A549 (cell line): Measurements from ENCODE around the gene MYH8. TPM values are rescaled to one million over a fixed set of nuclear protein-coding genes. Genes with fewer than 3 reads are reported as not detected.

Source experiments
- ATAC-seq, 2 experiments: fragments of 200-7000 bp in 1 of 2; fragments of >200 bp in 1 of 2; cut with Nextera tagmentation in 1 of 2; cut with Tn5 transposase in 1 of 2; 3 replicates each; pipeline versions ENCODE4 v1.8.0 to v1.9.1; 2018 to 2020; ENCODE audit warnings: mild to moderate bottlenecking in 1 of 2, moderate library complexity in 1 of 2
- CTCF ChIA-PET: fragments of 300-600 bp; sonication (Branson Sonifier 250); formaldehyde crosslinking; extraction: SDS; loops from one replicate; lab custom pipeline; 2021; ENCODE audit warnings: antibody characterized with exemption, inconsistent platforms; lab: Yijun Ruan, JAX
- POLR2A ChIA-PET: fragments of 350-600 bp; formaldehyde crosslinking; extraction: SDS; loops from one replicate; lab custom pipeline; 2021; ENCODE audit warnings: antibody characterized with exemption, inconsistent platforms; lab: Yijun Ruan, JAX
- DNase-seq, 2 experiments: peaks; one replicate each; pipeline versions ENCODE4 v3.0.0 to v3.0.0-alpha.2; 2011 to 2016; ENCODE audit warnings: low read depth in 1 of 2, low spot score in 1 of 2
- FAIRE-seq: peaks from 2 replicates; lab custom pipeline; 2011; peaks lifted over from hg19 to GRCh38; lab: Jason Lieb, UNC
- H3K27ac ChIP-seq, 2 experiments: fragments of >200 bp; sonication (Bioruptor Twin); formaldehyde crosslinking; 3 replicates each; pipeline ENCODE4 v1.5.1; 2016 to 2017
- H3K4me1 ChIP-seq: fragments of >200 bp; sonication (Bioruptor Twin); formaldehyde crosslinking; 3 replicates; pipeline ENCODE4 v1.6.1; 2016
- H3K4me2 ChIP-seq: fragments of >200 bp; sonication (Bioruptor Twin); formaldehyde crosslinking; 3 replicates; pipeline ENCODE4 v1.6.1; 2016
- H3K4me3 ChIP-seq: fragments of >200 bp; sonication (Bioruptor Twin); formaldehyde crosslinking; 3 replicates; pipeline ENCODE4 v1.5.1; 2016
- H3K9me3 ChIP-seq: fragments of >200 bp; sonication (Bioruptor Twin); formaldehyde crosslinking; 3 replicates; pipeline ENCODE4 v1.6.1; 2016
- CBX8 ChIP-seq: fragments of 200-600 bp; sonication (generic); IDR thresholded peaks from 2 replicates; pipeline ENCODE4 v1.6.1; 2016
- CEBPB ChIP-seq, 2 experiments: fragments of >200 bp in 1 of 2; sonication (Bioruptor Twin) in 1 of 2; formaldehyde crosslinking in 1 of 2; IDR thresholded peaks; 2 replicates each; pipeline ENCODE4 v1.6.1; 2012 to 2016
- CHD2 ChIP-seq: fragments of 150-350 bp; IDR thresholded peaks from 2 replicates; pipeline ENCODE4 v1.6.1; 2014; ENCODE audit warnings: low read length; ENCODE audit not compliant: partially characterized antibody
- CHD4 ChIP-seq: fragments of 200-600 bp; sonication (generic); IDR thresholded peaks from 2 replicates; pipeline ENCODE4 v1.6.1; 2016; ENCODE audit warnings: antibody characterized with exemption, mild to moderate bottlenecking, borderline replicate concordance
- EHF ChIP-seq: fragments of 250-450 bp; sonication (Bioruptor Pico); IDR thresholded peaks from 2 replicates; pipeline ENCODE4 v1.5.0; 2020; ENCODE audit warnings: mild to moderate bottlenecking
- FOSB ChIP-seq: fragments of 250-450 bp; sonication (Bioruptor Pico); IDR thresholded peaks from 2 replicates; pipeline ENCODE4 v1.5.0; 2020; ENCODE audit warnings: mild to moderate bottlenecking, moderate library complexity
- FOXS1 ChIP-seq: fragments of 250-450 bp; sonication (Bioruptor Pico); IDR thresholded peaks from 2 replicates; pipeline ENCODE4 v1.5.0; 2020; ENCODE audit warnings: mild to moderate bottlenecking, moderate library complexity
- HOXB5 ChIP-seq: fragments of 250-450 bp; sonication (Bioruptor Pico); IDR thresholded peaks from 2 replicates; pipeline ENCODE4 v1.5.0; 2020; ENCODE audit warnings: mild to moderate bottlenecking, moderate library complexity
- JUN ChIP-seq, 2 experiments: fragments of >200 bp; sonication (Bioruptor Twin); formaldehyde crosslinking; IDR thresholded peaks; 2 replicates in 1 of 2; 3 replicates in 1 of 2; pipeline ENCODE4 v1.6.1; 2016 to 2017
- JUNB ChIP-seq: fragments of >200 bp; sonication (Bioruptor Twin); formaldehyde crosslinking; IDR thresholded peaks from 2 replicates; pipeline ENCODE4 v1.6.1; 2016
- KDM1A ChIP-seq: fragments of 200-600 bp; sonication (generic); IDR thresholded peaks from 2 replicates; pipeline ENCODE4 v1.6.1; 2016; ENCODE audit warnings: low read depth, mild to moderate bottlenecking
- KDM5A ChIP-seq: fragments of 200-600 bp; sonication (generic); IDR thresholded peaks from 2 replicates; pipeline ENCODE4 v1.6.1; 2016; ENCODE audit warnings: antibody characterized with exemption, mild to moderate bottlenecking
- MAFK ChIP-seq: fragments of 450-650 bp; IDR thresholded peaks from 2 replicates; pipeline ENCODE4 v1.6.1; 2014; ENCODE audit not compliant: partially characterized antibody
- MYC ChIP-seq: IDR thresholded peaks from 2 replicates; pipeline ENCODE4 v1.6.1; 2012; ENCODE audit warnings: mild to moderate bottlenecking, inconsistent platforms, low read length, improper control_type of control experiment, borderline replicate concordance
- PHF8 ChIP-seq: fragments of 200-600 bp; sonication (generic); IDR thresholded peaks from 2 replicates; pipeline ENCODE4 v1.6.1; 2016; ENCODE audit warnings: low read depth, mild to moderate bottlenecking, antibody characterized with exemption, moderate library complexity, borderline replicate concordance
- POLR2A ChIP-seq: IDR thresholded peaks from 2 replicates; pipeline ENCODE4 v1.6.1; 2012; ENCODE audit warnings: mild to moderate bottlenecking, low read length
- POLR2AphosphoS2 ChIP-seq: conservative IDR thresholded peaks from 2 replicates; pipeline ENCODE4 v1.6.1; 2012; ENCODE audit warnings: low read length, improper control_type of control experiment, inconsistent platforms
- SREBF2 ChIP-seq: fragments of 450-650 bp; IDR thresholded peaks from 2 replicates; pipeline ENCODE4 v1.6.1; 2014; ENCODE audit warnings: mild to moderate bottlenecking, moderate library complexity
- TFCP2L1 ChIP-seq: fragments of 250-450 bp; sonication (Bioruptor Pico); IDR thresholded peaks from 2 replicates; pipeline ENCODE4 v1.5.0; 2021; ENCODE audit warnings: mild to moderate bottlenecking
- ZC3H11A ChIP-seq: fragments of 450-650 bp; IDR thresholded peaks from 2 replicates; pipeline ENCODE4 v1.6.1; 2014; ENCODE audit warnings: antibody characterized with exemption, mild to moderate bottlenecking
- ZFP36 ChIP-seq: fragments of 450-650 bp; IDR thresholded peaks from 2 replicates; pipeline ENCODE4 v1.6.1; 2014; ENCODE audit warnings: borderline replicate concordance; ENCODE audit not compliant: partially characterized antibody
- ZNF302 ChIP-seq: fragments of 250-450 bp; sonication (Bioruptor Pico); IDR thresholded peaks from 2 replicates; pipeline ENCODE4 v1.9.0; 2021; ENCODE audit warnings: inconsistent platforms, mild to moderate bottlenecking, moderate library complexity
- WGBS: methylation state at CpG from one replicate; pipeline ENCODE4 v1.1.6; 2017; ENCODE audit errors: missing lambda C conversion rate; 5-methylcytosine and 5-hydroxymethylcytosine counted together
- polyA plus RNA-seq, 4 experiments: library from polyadenylated mRNA; depleted of rRNA in 3 of 4; stranded (reverse); fragments of >200 nt; fragmentation: RNase III in 1 of 4; extraction: RNeasy Plus Mini Kit Qiagen cat#74134 plus additional on column Dnase treatment in 1 of 4; gene quantifications; 2 replicates in 3 of 4; 3 replicates in 1 of 4; pipeline ENCODE4 v1.2.3, GENCODE V29; 2011 to 2017
- TF ChIP-seq, protein P1 (sequence below): fragments of 150-350 bp; IDR thresholded peaks from 2 replicates; pipeline ENCODE4 v1.6.1; 2014; ENCODE audit warnings: low read depth, mild to moderate bottlenecking, low read length
- TF ChIP-seq, protein P2 (sequence below): fragments of >200 bp; sonication (Bioruptor Twin); formaldehyde crosslinking; IDR thresholded peaks from 3 replicates; pipeline ENCODE4 v1.6.1; 2016
- TF ChIP-seq, protein P3 (sequence below): fragments of 250-450 bp; sonication (Bioruptor Pico); IDR thresholded peaks from 2 replicates; pipeline ENCODE4 v1.5.0; 2020; ENCODE audit warnings: low read depth, mild to moderate bottlenecking, moderate library complexity
- TF ChIP-seq, protein P4 (sequence below): fragments of 200-600 bp; sonication (generic); IDR thresholded peaks from 2 replicates; pipeline ENCODE4 v1.6.1; 2016; ENCODE audit warnings: antibody characterized with exemption, mild to moderate bottlenecking, moderate library complexity
- TF ChIP-seq, protein P5 (sequence below): fragments of 450-650 bp; IDR thresholded peaks from 2 replicates; pipeline ENCODE4 v1.6.1; 2014; ENCODE audit warnings: antibody characterized with exemption

The MYH8 gene
- polyA plus RNA-seq, 2 of the 4 experiments (the other 2 are of a cell fraction): not detected

DNA sequence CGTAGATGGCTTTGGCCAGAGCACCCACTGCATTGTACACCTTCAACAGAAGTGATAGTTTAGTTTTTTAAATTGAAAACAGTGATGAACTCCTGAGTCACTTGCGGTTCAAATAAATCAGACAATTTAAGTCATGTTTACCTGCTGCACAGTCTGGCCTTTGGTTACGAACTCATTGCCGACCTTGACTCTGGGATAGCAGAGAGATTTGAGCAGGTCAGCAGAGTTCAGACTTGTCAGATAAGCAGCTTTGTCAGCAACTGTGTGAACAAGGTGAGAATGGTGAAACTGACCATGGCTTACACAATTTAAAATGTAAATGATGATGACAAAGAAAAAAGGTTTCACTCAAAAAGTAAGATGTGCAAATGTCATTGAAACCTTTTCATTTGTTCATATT lies 38.3 kb upstream of the MYH8 start:
- no peak for FAIRE-seq
- H3K4me1 ChIP-seq: no peaks in the 10 kb centered on the region
- ChIA-PET POLR2A (no interaction called here), CTCF (no interaction called here)
- no peak for ATAC-seq
- TF ChIP-seq CHD2 (no peak), HOXB5 (CRISPR knock-in tag) (no peak), POLR2A (no peak), CHD4 (no peak), POLR2AphosphoS2 (no peak), PHF8 (no peak), MAFK (no peak), FOSB (no peak), CBX8 (no peak), KDM5A (no peak)
- TF ChIP-seq, protein P1, sequence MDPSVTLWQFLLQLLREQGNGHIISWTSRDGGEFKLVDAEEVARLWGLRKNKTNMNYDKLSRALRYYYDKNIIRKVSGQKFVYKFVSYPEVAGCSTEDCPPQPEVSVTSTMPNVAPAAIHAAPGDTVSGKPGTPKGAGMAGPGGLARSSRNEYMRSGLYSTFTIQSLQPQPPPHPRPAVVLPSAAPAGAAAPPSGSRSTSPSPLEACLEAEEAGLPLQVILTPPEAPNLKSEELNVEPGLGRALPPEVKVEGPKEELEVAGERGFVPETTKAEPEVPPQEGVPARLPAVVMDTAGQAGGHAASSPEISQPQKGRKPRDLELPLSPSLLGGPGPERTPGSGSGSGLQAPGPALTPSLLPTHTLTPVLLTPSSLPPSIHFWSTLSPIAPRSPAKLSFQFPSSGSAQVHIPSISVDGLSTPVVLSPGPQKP: no peak
- TF ChIP-seq, protein P2, sequence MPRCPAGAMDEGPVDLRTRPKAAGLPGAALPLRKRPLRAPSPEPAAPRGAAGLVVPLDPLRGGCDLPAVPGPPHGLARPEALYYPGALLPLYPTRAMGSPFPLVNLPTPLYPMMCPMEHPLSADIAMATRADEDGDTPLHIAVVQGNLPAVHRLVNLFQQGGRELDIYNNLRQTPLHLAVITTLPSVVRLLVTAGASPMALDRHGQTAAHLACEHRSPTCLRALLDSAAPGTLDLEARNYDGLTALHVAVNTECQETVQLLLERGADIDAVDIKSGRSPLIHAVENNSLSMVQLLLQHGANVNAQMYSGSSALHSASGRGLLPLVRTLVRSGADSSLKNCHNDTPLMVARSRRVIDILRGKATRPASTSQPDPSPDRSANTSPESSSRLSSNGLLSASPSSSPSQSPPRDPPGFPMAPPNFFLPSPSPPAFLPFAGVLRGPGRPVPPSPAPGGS: no peak
- no peak overlapping the region for H3K4me2 ChIP-seq
- no peaks in the 10 kb centered on the region for H3K9me3 ChIP-seq
- no peak for DNase-seq
- 14% methylated on average over 4 of the region's 4 CpGs for whole genome bisulfite sequencing
- no peak overlapping the region for H3K4me3 ChIP-seq
- no peak overlapping the region for H3K27ac ChIP-seq

DNA sequence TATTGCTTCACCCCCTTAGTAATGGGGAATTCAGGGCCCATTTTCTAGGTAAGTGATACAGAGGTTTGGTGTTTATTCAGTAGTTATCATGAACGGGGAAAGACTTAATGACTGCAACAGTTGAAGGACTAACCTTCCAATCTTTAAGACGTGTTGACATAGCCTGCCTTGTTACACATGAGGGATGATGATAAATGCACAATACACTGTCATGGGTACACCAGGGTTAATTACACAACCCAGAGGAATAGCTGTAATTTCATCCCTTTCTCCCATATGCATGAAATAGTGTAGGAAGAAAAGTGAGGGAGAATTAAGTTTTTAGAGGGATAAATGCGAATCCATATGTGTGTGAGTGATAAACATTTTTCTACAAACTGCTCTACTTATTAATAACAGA lies 37.0 kb upstream of the MYH8 start:
- ATAC-seq (no peak), DNase-seq (no peak), FAIRE-seq (no peak)
- H3K4me3 ChIP-seq: no peak overlapping the region
- no peak overlapping the region for H3K27ac ChIP-seq
- CTCF ChIA-PET: interaction anchor here (1.3 kb wide), 1 partner anchor 9 kb away, joined by 3 read pairs; no protein-coding TSS in a partner anchor
- H3K9me3 ChIP-seq: no peaks in the 10 kb centered on the region
- no peak overlapping the region for H3K4me2 ChIP-seq
- no peak for TF ChIP-seq SREBF2
- TF ChIP-seq FOSB: no peak
- no peak for TF ChIP-seq MAFK
- TF ChIP-seq, protein P3, sequence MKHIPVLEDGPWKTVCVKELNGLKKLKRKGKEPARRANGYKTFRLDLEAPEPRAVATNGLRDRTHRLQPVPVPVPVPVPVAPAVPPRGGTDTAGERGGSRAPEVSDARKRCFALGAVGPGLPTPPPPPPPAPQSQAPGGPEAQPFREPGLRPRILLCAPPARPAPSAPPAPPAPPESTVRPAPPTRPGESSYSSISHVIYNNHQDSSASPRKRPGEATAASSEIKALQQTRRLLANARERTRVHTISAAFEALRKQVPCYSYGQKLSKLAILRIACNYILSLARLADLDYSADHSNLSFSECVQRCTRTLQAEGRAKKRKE (CRISPR knock-in tag): no peak
- no peak for TF ChIP-seq KDM1A
- TF ChIP-seq TFCP2L1 (CRISPR knock-in tag): no peak
- TF ChIP-seq, protein P4, sequence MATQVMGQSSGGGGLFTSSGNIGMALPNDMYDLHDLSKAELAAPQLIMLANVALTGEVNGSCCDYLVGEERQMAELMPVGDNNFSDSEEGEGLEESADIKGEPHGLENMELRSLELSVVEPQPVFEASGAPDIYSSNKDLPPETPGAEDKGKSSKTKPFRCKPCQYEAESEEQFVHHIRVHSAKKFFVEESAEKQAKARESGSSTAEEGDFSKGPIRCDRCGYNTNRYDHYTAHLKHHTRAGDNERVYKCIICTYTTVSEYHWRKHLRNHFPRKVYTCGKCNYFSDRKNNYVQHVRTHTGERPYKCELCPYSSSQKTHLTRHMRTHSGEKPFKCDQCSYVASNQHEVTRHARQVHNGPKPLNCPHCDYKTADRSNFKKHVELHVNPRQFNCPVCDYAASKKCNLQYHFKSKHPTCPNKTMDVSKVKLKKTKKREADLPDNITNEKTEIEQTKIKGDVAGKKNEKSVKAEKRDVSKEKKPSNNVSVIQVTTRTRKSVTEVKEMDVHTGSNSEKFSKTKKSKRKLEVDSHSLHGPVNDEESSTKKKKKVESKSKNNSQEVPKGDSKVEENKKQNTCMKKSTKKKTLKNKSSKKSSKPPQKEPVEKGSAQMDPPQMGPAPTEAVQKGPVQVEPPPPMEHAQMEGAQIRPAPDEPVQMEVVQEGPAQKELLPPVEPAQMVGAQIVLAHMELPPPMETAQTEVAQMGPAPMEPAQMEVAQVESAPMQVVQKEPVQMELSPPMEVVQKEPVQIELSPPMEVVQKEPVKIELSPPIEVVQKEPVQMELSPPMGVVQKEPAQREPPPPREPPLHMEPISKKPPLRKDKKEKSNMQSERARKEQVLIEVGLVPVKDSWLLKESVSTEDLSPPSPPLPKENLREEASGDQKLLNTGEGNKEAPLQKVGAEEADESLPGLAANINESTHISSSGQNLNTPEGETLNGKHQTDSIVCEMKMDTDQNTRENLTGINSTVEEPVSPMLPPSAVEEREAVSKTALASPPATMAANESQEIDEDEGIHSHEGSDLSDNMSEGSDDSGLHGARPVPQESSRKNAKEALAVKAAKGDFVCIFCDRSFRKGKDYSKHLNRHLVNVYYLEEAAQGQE: no peak
- no peak for TF ChIP-seq POLR2AphosphoS2
- no peak for TF ChIP-seq JUNB
- TF ChIP-seq PHF8: no peak
- no peak for TF ChIP-seq MYC
- no peak for TF ChIP-seq ZNF302 (CRISPR knock-in tag)
- TF ChIP-seq, protein P5, sequence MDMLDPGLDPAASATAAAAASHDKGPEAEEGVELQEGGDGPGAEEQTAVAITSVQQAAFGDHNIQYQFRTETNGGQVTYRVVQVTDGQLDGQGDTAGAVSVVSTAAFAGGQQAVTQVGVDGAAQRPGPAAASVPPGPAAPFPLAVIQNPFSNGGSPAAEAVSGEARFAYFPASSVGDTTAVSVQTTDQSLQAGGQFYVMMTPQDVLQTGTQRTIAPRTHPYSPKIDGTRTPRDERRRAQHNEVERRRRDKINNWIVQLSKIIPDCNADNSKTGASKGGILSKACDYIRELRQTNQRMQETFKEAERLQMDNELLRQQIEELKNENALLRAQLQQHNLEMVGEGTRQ: no peak
- TF ChIP-seq FOXS1 (CRISPR knock-in tag): no peak
- TF ChIP-seq, protein P1: no peak
- TF ChIP-seq EHF (CRISPR knock-in tag): no peak
- no peak for TF ChIP-seq ZFP36
- TF ChIP-seq CEBPB (IDR thresholded peaks at IDR 0.05): no peak
- no peak for TF ChIP-seq JUN (IDR thresholded peaks at IDR 0.05)
- TF ChIP-seq ZC3H11A: no peak
- H3K4me1 ChIP-seq: no peaks in the 10 kb centered on the region
- POLR2A ChIA-PET: no interaction called here
- 0% methylated on average over 3 of the region's 3 CpGs for WGBS
